NCI-H2171 (cell line): ENCODE results near the gene PDCD10.

Source experiments
- DNase-seq: peaks from one replicate; lab custom pipeline; 2025; lab: John Stamatoyannopoulos, UW

PDCD10 gene

DNA sequence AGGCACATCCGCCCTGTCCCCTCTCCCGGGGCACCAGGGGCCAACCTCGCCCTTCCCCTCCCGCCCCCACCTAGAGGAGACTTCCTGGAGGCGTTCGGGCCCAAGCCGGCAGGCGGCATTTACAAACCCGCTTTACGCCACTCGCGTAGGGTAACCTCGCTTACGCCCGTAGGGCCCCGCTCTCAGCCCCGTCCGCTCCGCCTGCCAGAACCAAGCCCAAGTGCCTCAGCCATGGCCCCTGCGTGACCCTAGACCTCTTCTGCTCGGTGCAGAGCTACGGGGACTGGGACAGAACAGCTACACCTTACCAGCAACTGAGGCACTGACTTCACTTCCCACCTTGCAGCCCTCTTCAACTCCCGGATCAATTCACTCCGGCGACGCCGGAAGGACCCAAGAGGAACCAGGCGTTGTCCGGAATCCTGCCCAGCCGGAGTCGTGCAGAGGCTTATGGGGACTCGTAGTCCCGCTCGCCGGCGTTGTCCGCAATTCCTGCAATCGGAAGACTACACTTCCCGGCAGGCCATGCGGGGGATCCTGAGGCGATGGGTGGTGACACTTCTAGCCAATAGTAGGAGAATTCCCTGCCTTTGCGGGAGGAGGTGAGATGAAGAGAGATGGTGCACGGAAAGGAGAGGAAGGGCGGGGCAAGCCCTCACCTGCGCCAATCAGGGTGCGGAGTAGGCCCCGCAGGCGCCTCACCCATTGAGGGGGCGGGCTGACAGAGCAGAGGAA lies at the start of gene PDCD10:
PDCD10 (minus strand) TSS at position 395 of the 735 bp plus-strand sequence. CDS start 14,735 bp downstream, outside the sequence.
- peak; percentile 98 for DNase-seq

DNA sequence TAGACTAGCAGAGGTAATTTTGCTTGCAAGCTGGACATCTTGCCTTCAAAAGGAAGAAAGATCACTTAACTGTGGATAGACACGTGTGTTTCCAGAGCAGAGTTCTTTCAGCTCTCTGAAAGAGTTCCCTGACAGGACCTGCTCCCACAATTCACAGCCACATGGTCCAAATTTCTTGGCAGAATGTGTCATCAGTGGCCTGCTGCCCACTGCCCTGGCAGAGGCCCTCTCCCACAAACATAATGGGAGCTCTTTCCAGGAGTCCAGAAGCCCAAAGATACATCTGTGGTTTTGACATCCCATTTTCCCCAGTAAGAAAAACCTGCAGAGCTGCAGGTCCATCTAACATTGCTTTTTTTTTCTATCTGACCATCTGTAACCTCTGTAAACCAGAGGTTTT lies 49.1 kb upstream of the PDCD10 start:
- DNase-seq, result no peak

DNA sequence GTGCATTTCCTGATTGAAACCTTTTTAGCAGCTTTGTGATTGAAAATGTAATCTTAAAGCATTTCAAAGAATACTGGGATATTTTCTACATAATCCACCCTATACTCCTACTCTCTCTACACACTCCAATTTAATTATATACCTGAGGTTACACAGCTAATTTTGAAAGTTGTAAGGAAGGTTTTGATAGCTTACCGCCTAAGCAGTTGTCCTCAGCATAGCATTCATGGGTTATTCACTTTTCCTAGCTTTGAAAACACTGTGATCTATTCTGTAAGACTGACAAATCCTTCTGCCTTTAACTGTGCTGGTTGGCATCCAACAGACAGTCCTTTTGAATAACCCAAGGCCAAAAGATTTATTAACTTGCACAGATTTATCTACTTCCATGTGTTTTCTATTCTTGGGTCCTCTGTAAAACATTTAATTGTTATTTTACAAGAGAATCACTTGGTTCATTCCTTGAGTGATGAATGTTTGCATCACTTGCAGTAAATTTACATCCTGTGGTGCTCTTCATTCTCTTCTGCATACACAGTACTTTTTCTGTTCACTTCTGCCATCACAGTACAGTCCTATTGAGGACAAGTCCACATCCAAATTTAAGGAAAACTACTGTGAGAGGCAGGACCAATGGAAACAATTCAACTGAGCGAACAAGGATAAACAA lies 45.7 kb upstream of the PDCD10 start:
- DNase-seq, result no peak

- no peak for DNase-seq
Measured at GRCh38 chr3:167777356-167777755, 42.7 kb upstream of the PDCD10 start.

- no peak for DNase-seq
Measured at GRCh38 chr3:167776066-167776685, 41.5 kb upstream of the PDCD10 start.

DNA sequence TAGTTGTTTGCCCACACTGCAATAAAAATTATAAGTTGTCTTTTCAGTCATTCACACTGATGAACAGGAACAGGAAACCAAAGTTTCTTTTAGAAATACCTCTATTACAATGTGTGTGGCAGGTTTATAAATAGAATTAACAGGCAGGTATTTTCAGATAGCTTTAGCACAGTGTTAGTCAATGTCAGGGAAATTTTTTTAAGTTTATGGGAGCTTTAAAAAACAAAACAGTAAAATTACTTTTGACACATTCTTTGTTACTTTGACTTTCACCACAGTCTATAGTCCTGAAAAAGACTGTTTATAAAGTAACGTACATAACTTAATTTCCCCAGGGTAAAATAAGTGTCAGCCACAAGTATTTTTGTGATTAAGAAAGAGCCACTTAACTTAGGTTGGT lies 38.9 kb upstream of the PDCD10 start:
- DNase-seq, result no peak

DNA sequence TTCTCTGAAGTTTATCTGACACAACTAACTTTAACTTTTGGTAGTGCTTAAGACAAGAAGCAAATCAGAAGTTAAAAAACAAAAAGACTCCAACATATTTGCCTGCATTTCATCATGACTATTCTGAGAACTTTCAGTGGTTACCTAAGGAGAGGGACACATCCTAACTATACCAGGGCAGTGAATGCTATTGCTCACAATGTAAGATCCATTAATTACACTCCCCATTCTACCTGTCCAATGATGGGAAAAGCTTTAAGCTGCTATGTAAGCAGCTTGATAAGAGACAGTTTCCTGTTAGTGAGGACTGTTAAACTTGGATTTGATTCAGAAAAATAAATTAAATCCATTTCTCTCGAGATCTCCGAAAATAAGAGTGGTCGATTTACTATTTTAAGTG lies 38.3 kb upstream of the PDCD10 start:
- DNase-seq, result no peak

DNA sequence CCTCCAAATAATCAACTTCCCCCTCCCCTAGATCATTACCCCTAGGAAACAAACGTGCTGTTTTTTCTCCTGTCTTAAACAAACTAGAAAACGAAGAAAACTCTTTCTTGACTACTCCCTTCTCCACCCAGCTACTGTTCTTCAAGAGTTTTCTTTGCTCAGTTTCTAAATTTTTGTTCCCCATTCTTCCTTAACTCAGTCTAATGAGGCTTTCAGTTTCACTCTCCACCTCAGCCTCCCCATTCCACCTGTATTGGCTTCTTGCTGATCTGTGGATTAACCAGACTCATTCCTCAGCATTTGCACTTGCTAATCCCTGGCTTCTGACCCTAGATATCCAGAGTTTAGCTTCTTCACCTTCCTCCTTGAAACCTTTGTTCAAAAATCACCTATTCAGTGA lies 27.6 kb upstream of the PDCD10 start:
- DNase-seq, result no peak

DNA sequence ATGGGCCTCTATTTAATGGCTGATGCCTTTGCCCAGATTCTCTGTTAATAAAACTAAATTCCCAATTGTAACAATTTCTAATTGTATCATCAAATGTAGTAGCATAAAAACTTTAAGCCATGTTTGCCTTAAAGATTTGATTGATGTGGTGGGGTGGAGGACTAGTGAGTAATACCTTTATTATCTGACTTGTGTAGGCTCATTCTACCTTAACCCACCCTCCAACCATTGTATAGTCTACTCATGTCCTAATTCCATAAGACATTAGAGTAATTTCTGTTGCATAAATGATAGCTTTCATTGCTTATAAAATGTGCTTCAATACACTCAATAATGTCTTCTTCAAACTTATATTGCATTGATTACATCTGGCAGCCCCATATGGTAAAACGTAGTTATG lies 26.6 kb upstream of the PDCD10 start:
- no peak for DNase-seq

- DNase-seq, result no peak
Measured at GRCh38 chr3:167754049-167754448, 19.4 kb upstream of the PDCD10 start.

DNA sequence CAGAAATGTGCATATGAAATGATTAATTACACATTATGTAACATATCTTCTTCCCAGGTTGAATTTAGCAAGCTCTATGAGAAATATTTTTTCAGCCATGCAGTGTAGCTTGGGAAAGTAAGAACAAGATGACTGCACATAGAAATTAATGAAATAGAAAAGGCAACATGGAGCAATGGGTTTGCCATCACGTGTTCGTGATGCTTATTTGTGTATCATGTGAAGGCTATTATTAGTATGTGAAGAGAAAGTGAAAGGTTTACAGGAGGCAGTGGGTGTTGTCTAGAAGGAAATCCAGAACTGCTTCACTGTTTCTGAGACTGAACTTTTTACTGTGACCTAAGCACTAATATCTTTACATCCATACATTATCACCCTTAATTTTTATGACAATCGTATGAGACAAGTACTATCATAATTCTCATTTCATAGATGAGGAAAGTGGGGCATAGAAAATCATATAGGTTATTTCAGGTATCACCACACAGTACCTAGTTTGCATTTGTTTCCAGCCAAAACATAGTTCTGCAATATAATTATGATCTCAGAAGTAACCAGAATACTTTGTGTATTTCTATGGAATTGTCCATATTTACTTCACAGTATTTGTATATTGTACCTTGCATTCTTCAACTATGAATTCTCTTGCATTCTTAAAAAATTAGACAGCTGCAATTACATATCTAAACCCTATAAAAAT lies 15.7 kb upstream of the PDCD10 start:
- DNase-seq, result no peak

DNA sequence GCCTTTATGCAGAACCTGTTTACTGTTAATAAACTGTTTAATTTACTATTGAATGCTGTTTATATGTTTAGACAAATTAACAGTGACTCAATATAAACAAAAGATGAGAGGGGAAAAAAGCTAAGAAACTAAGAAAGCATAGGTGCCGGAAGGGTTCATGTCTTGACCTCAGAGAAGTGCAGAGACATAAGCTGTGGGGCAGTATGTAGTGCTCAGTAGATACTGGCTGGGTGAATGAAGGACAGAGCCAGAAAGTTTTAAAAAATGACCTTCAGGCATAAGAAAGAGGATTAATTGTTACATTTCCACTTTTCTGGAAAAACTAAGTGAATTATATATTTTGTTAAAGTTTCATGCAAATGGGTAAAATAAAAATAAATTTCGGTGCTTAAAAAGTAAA lies 15.0 kb upstream of the PDCD10 start:
- DNase-seq, result no peak

- no peak for DNase-seq
Measured at GRCh38 chr3:167749209-167749608, 14.5 kb upstream of the PDCD10 start.

DNA sequence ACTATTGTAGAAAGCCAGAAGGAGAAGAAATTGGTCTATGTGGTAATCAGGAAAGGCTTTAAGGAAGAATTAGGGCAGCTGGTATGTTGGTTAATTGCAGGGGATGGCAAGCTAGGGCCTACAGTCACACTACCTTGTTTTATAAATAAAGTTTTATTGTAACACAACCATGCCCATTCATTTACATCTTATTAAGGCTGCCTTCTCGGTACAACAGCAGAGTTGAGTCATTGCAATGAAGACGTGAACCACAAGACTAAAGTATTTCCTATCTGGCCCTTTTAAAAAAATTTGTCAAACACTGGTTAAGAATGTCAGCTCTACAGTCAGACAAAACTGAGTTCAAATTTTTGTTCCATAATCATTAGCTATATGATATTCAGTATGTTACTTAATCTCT lies 9.1 kb upstream of the PDCD10 start:
- DNase-seq, result no peak

- no peak for DNase-seq
Measured at GRCh38 chr3:167742338-167742737, 7.6 kb upstream of the PDCD10 start.

- DNase-seq, result no peak
Measured at GRCh38 chr3:167740961-167741587, 6.4 kb upstream of the PDCD10 start.

DNA sequence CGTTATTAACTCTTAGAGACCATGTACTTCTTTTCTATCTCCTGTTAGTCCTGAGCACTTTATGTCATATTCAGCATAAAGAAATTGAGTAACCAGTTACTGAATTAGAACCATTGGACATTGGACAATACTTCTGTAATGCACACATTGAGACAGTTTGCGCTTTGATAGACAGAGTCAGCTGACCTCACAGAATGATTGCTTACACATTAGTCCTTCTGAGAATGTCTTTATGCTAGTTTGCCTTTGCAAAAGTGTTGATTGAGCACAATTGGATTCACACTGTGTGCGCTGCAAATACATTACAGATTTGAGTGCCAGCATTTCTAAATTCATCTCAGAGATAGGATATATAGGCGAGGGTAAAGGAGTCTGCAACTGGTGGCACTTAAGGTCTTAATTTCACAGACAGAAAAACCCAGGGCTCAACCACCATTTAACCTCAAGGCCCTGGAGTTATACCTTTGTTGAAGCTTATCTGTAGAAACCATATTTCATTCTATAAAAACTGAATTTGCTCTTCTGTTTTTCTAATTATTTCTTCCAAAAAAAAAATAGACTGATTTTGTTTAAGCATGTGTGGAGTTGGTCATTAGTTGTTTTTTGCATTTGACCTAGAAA lies 4.6 kb upstream of the PDCD10 start:
- no peak for DNase-seq

DNA sequence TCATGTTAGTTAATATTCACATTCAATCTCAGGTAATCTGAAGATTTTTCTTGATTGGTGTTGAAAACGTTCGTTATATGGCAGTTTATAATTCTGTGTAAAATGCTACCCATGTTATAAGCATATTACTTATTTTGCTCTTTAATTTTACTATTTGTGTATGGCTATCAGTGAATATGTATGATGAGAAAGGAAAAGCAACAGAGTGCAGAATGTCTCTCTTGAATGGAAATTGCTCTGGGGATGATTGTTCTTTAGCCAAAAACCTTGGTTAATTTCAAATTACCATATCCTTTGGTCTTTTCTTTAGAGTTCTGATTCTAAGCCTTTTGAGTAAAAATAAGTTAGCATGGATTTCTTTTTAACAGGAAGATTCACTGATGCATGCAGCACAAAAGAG lies 3.3 kb upstream of the PDCD10 start:
- DNase-seq, result no peak

DNA sequence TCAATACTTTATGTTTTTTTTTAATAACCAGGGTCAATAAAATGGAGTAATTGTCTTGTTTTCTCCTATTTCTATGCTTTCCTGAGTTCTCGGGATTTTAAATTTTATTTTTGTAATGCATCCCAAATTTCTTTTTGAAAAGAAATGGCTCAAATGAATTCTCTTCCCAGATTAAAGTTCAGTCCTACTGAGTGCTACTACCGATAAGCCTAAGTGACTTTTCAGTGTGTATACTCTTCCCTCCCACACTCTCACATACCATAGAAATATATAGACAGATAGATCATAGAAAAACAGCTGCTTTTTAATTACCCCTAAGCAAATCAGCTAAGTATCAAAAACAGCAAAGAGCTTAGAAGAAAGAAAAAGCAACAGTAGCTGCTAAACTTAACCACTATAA lies 2.3 kb upstream of the PDCD10 start:
- DNase-seq, result no peak

DNA sequence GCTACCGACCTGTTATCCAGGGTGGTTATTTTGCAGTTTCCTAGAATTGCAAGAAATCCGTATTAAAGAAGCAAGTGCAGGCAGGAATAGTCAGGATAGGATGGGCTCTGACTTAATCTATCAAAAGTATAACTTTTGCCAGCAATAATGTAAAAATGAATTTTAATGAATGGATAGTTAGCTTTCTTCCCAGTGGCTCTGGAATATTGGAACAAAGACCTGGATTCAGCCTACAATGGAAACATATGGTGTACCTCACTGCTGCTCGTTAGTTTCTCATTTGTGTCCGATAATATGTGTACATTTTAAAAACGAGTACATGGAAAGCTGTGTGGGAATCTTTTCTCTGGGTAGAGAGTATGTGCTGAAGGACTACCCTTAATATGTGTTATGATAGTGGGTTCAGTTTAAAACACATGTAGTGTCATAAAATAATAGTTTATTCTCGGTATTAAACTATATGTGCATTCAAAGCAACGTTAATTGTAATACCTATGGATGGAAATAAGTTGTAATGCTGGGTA lies 1.6 kb upstream of the PDCD10 start:
- no peak for DNase-seq
